Stimulated activated CD8-positive, alpha-beta memory T cell treated with anti-CD3 and anti-CD28 coated beads, Interleukin-7, amount 100 ng/mL, for 1 hour (primary cell): Measurements from ENCODE around the gene FNIP1.
A peak's percentile ranks its signal among the peaks of the same experiment; 100 is the strongest.
"Not testable (repeated sequence)": the region's sequence is repeated elsewhere in the genome, so short reads cannot be mapped to it uniquely, and the experiment has no call there.

ENCODE experiments used
- DNase-seq, 2 donors: peaks; one replicate each; pipeline ENCODE4 v3.0.0-alpha.2; 2020; ENCODE audit warnings: low read depth in 2 of 2

FNIP1 gene

DNA sequence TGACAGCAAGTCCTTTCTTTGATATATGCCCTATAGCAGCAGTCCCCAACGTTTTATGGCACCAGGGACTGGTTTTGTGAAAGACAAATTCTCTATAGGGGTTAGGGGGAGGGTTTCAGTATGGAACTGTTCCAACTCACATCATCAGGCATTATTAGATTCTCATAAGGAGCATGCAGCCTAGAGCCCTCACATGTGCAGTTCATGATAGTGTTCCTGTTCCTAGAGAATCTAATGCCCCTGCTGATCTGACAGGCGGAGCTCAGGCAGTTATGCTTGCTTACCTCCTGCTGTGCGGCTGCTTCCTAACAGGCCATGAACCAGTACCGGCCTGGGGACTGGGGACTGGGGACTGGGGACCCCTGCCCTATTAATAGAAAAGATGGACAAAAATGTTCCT lies 159.1 kb downstream of the FNIP1 start:
- no peak for DNase-seq

DNA sequence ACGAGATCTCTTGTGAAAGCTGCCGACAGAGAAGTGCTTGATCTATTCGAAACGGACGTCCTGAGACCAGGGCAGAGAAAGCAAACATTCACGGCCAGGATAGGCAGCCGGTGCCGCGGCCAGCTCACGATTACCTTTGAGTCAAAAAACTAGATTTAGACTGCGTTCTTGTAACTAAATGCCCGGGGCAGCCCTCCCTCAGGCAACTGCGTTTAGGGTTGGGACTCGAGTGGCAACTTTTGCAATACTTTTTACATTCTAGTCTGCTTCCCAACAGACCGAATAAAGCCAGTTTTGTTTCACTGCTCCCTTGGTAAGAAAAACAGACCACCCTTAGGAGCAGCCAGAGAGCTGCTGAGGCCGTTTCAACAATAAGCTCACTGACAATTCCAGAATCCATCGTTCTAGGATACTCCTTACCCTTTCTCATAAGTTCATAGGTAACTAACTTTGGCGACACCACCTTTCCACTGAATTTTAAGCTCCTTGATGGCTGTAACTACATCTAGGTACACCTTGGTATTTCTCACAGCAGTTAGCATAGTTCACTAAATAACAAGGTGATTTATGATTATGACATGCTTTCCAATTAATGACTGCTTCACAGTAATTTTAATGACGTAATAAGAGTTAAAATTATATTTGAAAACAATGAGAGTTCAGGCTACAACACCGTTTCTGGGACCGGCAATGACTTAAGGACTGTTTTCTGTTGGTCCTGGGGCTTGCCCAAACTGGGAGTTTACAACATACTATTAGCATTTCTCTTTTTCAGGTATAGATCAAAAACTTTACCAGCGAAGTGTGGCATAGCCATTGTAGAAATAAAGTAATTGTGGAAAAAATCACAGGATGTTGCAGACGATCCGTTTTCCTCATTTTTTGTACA lies 160.9 kb downstream of the FNIP1 start:
- no peak for DNase-seq

GRCh38 chr5:131634996-131635683 lies 161.7 kb downstream of the FNIP1 start, which contains the start of gene RAPGEF6:
RAPGEF6 (minus strand) TSS chr5:131635229; CDS start chr5:131635030, 199 bp downstream.
- DNase-seq, result peak; percentile 89 to 90

- DNase-seq, result peak; percentile 27
Measured at GRCh38 chr5:131634666-131634995, 162.2 kb downstream of the FNIP1 start.

- DNase-seq, result no peak
Measured at GRCh38 chr5:131634238-131634637, 162.6 kb downstream of the FNIP1 start.

GRCh38 chr5:131633830-131634229 lies 163.0 kb downstream of the FNIP1 start:
- no peak for DNase-seq

DNA sequence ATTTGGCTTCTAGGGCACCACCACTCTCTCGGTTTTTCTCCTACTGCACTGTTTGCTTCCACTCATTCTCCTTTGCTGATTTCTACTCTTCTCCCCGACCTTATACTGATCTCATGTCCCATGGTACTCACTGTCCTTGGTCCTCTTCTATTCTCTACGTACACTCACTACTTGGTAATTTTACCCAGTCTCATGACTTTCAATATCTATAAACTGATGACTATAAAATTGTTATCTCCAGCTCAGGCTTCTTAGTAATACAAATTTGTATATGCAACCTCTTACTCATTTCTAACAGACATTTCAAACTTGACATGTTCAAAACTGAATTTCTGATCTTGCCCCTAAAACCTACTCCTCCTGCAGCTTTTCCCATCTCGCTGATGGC lies 165.9 kb downstream of the FNIP1 start:
- no peak for DNase-seq

GRCh38 chr5:131630208-131630962 lies 166.4 kb downstream of the FNIP1 start:
- DNase-seq, result no peak

GRCh38 chr5:131628990-131629389 lies 167.8 kb downstream of the FNIP1 start:
- DNase-seq, result no peak

- no peak for DNase-seq
Measured at GRCh38 chr5:131627207-131627865, 169.5 kb downstream of the FNIP1 start.

DNA sequence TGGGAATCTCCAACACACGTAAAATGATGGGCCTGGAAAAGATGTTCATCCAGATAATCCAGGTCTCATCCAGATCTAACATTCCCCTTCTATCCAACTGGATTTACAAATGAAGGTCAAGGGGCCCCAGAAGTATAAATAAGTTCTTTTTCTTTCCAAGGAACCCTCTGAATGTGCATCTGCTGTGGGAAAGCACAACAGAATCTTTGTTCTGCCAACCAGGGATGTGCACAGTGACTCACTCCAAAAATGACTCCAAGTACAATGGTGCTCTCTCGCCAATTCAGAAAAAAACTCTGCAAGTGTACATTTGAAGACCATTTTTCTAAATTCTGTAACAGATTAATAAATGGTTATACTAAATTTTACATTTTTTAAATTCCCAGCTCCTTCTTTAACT lies 174.2 kb downstream of the FNIP1 start:
- no peak for DNase-seq

- not testable (repeated sequence) for DNase-seq
Measured at GRCh38 chr5:131621164-131621563, 175.7 kb downstream of the FNIP1 start.

GRCh38 chr5:131619102-131619501 lies 177.7 kb downstream of the FNIP1 start:
- no peak for DNase-seq

GRCh38 chr5:131617140-131617822 lies 179.5 kb downstream of the FNIP1 start:
- no peak for DNase-seq

DNA sequence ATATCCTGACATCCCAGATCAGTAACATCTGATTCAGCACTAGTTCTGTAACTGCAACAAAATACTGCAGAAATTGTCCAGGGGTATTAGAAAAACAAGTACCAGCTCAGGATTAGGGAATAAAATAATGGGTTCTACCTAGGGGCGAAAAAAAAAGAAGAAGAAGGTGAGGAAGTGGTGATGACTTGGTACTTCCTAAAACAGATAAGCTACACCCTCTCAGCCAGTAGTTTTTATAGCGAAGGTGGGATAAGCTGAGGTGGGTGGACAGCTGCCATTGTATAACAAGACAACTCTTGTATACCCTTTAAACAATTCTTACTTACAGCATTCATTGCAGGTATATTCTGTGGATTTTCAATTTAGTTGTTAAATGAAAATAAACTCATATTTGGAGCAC lies 180.9 kb downstream of the FNIP1 start:
- no peak for DNase-seq

- DNase-seq, result no peak
Measured at GRCh38 chr5:131613423-131613822, 183.4 kb downstream of the FNIP1 start.

DNA sequence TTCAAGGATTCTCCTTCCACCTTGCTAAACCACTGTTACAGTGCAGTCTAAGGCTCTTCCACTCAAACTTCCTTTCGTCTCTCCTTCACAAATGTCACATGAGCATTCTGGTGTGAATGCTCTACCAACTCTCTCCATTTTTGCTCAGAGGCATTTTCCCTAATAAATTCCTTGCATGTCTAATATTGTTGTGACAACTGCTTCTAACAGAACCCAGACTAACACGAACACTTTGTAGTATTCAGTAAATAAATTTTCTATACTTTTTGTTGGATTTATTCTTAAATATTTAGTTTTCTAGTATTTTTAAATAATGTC lies 185.8 kb downstream of the FNIP1 start:
- no peak for DNase-seq

DNA sequence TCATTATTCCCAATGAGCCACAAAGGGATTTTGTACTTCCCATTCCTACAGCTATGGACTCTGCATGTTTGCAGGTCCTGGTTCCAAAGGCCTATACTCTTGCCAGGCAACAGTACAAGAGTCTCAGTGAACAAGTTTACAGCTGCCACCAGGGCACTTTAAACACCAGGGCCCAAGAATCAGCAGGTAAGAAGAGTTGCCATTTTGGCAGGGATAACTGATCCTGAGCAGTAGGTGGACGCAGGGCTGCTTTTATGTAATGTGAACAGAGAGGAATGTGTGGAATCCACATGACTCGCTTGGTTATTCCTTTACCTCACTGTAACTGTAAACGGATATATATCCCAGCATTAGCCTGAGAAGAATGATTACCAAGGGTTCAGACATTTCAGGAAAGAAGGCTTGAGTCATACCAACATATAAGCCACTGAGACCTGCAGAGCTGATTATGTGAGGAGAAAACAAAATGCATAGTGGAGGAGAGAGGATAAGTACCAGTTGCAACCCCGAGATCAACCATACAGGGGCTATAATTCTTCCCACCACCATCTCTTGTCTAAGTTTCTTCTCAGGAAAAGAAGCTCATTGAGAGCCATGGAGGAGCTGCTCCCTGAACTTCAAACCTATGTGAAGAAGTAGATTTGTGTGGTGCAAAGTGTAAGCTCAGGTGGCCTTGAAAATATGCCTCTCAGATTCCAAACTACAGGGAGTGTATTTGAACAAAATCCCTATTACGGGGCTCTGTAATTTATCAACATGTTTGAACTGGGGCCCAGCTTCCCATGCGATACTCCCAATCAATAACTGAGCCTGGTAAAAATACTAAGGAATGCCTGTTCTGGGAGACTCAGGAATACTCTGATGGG lies 186.4 kb downstream of the FNIP1 start:
- DNase-seq, result no peak

DNA sequence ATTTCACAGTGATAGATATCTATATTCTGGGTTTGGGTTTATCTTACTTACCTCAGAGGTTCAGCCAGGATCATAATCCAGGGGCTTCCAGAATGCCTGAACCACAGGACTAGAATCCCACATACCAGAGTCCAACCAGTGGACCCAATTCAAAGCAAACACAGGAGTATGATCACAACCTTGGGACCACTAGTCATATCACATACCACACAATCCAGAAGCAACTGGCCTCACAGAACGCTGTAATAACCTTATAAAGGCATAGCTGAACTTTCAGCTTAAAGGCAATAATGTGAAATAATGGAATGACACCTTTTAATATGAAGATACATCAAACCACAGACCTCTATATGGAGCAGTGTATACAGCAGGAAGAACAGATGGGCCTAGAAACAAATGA lies 187.0 kb downstream of the FNIP1 start:
- DNase-seq, result no peak

DNA sequence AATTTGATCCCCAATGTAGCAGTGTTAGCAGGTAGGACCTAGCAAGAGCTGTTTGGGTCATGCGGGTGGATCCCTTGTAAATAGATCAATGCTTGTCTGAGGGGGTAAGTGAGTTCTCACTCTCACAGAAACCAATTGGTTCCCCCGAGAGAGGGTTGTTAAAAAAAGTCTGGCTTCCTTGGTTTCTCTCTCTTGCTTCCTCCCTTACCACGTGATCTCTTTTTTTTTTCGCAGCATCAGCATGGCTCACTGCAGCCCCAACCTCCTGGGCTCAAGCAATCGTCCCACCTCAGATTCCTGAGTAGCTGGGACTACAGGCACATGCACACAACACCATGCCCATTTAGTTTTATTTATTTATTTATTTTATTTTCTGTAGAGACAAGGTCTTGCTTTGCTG lies 188.2 kb downstream of the FNIP1 start:
- DNase-seq, result no peak
